Peyer's patch (tissue), 4 donors: Measurements from ENCODE around the gene PATJ. TPM values are rescaled to one million over a fixed set of nuclear protein-coding genes. Genes with fewer than 3 reads are reported as not detected.

Experiments
- DNase-seq, 3 donors: peaks; one replicate each; pipeline ENCODE4 v3.0.0-alpha.2; 2017 to 2019
- H3K27ac ChIP-seq, 4 donors: fragments of 200-600 bp; sonication (generic); one replicate each; pipeline ENCODE4 v1.5.1; 2016 to 2019
- H3K27me3 ChIP-seq, 2 donors: fragments of 200-600 bp; sonication (generic); one replicate each; pipeline ENCODE4 v1.5.1; 2019
- H3K36me3 ChIP-seq, 3 donors: fragments of 200-600 bp; sonication (generic); one replicate each; pipeline ENCODE4 v1.5.1; 2016 to 2019
- H3K4me1 ChIP-seq, 4 donors: fragments of 200-600 bp; sonication (generic); one replicate each; pipeline ENCODE4 v1.5.1; 2016 to 2019
- H3K4me3 ChIP-seq, 4 donors: fragments of 200-600 bp; sonication (generic); 1 replicate in 3 of 4; 2 replicates in 1 of 4; pipeline ENCODE4 v1.5.1; 2016 to 2019; ENCODE audit warnings: mild to moderate bottlenecking in 1 of 4
- H3K9me3 ChIP-seq, 4 donors: fragments of 200-600 bp; sonication (generic); one replicate each; pipeline ENCODE4 v1.5.1; 2016 to 2019; ENCODE audit warnings: mild to moderate bottlenecking in 1 of 4
- POLR2A ChIP-seq, 2 donors: fragments of 450-650 bp; IDR thresholded peaks; one replicate each; pipeline ENCODE4 v1.5.1; 2017; ENCODE audit warnings: antibody characterized with exemption in 2 of 2, mild to moderate bottlenecking in 2 of 2, moderate library complexity in 2 of 2
- total RNA-seq, 4 donors: library from RNA; depleted of rRNA; stranded (reverse); fragments of >200 nt; gene quantifications; one replicate each; pipeline ENCODE4 v1.1.0, GENCODE V29; 2016
- TF ChIP-seq, protein P1 (sequence below), 6 experiments: fragments of 450-650 bp in 4 of 6; fragments of 200-600 bp in 2 of 6; sonication (generic) in 1 of 6; IDR thresholded peaks; one replicate each; pipeline ENCODE4 v1.5.1; 2017 to 2019; ENCODE audit warnings: antibody characterized with exemption in 6 of 6, mild to moderate bottlenecking in 3 of 6, moderate library complexity in 1 of 6

PATJ gene
- total RNA-seq, 4 donors from 2014 or later: 142 to 153 (median 153) TPM

DNA sequence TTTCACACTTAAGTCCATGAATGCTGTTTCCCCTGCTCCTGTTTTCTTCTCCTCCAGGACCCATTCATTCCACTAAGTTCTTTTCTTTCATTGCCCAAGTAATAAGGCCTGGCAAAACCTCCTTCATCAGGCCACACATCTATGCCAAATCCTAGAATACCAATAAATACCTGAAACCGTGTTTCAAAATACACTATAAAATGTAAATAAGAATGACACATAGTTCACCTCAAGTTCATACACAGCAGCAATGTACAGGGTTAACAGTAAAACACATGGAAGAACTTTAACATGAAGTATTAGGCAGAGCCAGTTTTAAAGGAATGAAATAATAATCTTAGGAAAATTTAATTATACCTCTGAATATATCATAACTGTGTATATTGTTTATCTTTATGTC is 365.6 kb downstream of the PATJ start:
- no peaks in the 10 kb centered on the region for H3K27me3 ChIP-seq
- TF ChIP-seq POLR2A (IDR thresholded peaks at IDR 0.05): no peak
- TF ChIP-seq, protein P1, sequence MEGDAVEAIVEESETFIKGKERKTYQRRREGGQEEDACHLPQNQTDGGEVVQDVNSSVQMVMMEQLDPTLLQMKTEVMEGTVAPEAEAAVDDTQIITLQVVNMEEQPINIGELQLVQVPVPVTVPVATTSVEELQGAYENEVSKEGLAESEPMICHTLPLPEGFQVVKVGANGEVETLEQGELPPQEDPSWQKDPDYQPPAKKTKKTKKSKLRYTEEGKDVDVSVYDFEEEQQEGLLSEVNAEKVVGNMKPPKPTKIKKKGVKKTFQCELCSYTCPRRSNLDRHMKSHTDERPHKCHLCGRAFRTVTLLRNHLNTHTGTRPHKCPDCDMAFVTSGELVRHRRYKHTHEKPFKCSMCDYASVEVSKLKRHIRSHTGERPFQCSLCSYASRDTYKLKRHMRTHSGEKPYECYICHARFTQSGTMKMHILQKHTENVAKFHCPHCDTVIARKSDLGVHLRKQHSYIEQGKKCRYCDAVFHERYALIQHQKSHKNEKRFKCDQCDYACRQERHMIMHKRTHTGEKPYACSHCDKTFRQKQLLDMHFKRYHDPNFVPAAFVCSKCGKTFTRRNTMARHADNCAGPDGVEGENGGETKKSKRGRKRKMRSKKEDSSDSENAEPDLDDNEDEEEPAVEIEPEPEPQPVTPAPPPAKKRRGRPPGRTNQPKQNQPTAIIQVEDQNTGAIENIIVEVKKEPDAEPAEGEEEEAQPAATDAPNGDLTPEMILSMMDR (IDR thresholded peaks at IDR 0.05): no peak
- H3K4me3 ChIP-seq: no peak overlapping the region
- no peaks in the 10 kb centered on the region for H3K36me3 ChIP-seq
- H3K4me1 ChIP-seq: no peaks in the 10 kb centered on the region
- H3K9me3 ChIP-seq: no peaks in the 10 kb centered on the region
- no peak for DNase-seq
- no peak overlapping the region for H3K27ac ChIP-seq

DNA sequence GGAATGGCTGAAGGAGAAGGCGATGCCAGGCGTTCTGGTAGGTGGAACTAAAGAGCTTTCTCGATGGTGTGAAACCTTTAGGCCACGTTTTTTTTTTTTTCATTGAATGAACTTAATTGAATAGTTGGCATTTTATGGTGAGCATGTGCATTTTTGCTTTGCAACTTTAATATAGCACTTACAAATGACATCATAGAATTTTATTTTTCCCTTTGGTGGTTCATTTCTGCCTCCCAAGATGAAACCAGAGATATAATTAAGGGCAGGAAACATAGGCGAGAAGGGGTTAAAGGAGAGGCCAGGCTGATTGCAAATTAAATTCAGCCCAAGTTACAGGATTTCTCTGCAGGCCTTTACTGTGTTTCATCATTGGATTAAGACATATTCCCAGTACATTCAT is 366.8 kb downstream of the PATJ start:
- H3K4me1 ChIP-seq: no peaks in the 10 kb centered on the region
- H3K27me3 ChIP-seq: no peaks in the 10 kb centered on the region
- H3K9me3 ChIP-seq: no peaks in the 10 kb centered on the region
- no peak overlapping the region for H3K27ac ChIP-seq
- no peak for TF ChIP-seq POLR2A (IDR thresholded peaks at IDR 0.05)
- TF ChIP-seq, protein P1 (IDR thresholded peaks at IDR 0.05): no peak
- H3K4me3 ChIP-seq: no peak overlapping the region
- no peaks in the 10 kb centered on the region for H3K36me3 ChIP-seq
- no peak for DNase-seq

GRCh38 chr1:62110198-62110817 is 368.0 kb downstream of the PATJ start:
- H3K9me3 ChIP-seq: no peaks in the 10 kb centered on the region
- no peak overlapping the region for H3K4me3 ChIP-seq
- no peaks in the 10 kb centered on the region for H3K27me3 ChIP-seq
- no peaks in the 10 kb centered on the region for H3K4me1 ChIP-seq
- no peak for DNase-seq
- TF ChIP-seq, protein P1 (IDR thresholded peaks at IDR 0.05): no peak
- no peak for TF ChIP-seq POLR2A (IDR thresholded peaks at IDR 0.05)
- H3K36me3 ChIP-seq: no peaks in the 10 kb centered on the region
- no peak overlapping the region for H3K27ac ChIP-seq

GRCh38 chr1:62111084-62111483 is 368.8 kb downstream of the PATJ start:
- DNase-seq: no peak
- TF ChIP-seq, protein P1 (IDR thresholded peaks at IDR 0.05): no peak
- TF ChIP-seq POLR2A (IDR thresholded peaks at IDR 0.05): no peak
- no peaks in the 10 kb centered on the region for H3K9me3 ChIP-seq
- H3K4me3 ChIP-seq: no peak overlapping the region
- H3K36me3 ChIP-seq: no peaks in the 10 kb centered on the region
- H3K4me1 ChIP-seq: no peaks in the 10 kb centered on the region
- no peaks in the 10 kb centered on the region for H3K27me3 ChIP-seq
- no peak overlapping the region for H3K27ac ChIP-seq

DNA sequence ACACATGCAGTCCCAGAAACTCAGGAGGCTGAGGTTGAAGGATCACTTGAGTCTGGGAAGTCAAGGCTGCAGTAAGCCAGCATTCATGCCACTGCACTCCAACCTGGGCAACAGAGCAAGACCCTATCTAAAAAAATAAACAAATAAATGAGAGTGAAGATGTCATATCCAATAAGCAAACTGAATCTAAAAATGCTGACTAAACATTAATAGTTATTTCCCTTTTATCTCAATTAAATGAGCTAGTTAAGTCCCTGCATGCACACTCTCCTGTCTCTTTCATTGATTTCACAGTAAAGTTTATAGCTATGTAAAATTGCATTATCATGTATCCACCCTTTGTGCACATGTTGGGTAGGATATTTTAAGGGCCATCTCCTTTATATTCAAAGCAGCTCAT is 371.2 kb downstream of the PATJ start:
- no peak for DNase-seq
- no peak overlapping the region for H3K27ac ChIP-seq
- H3K36me3 ChIP-seq: peaks cover 0 to 4% (median 0%) of the 10 kb centered on the region in 3 donors
- no peaks in the 10 kb centered on the region for H3K27me3 ChIP-seq
- H3K4me1 ChIP-seq: no peaks in the 10 kb centered on the region
- no peaks in the 10 kb centered on the region for H3K9me3 ChIP-seq
- TF ChIP-seq POLR2A (IDR thresholded peaks at IDR 0.05): no peak
- TF ChIP-seq, protein P1 (IDR thresholded peaks at IDR 0.05): no peak
- no peak overlapping the region for H3K4me3 ChIP-seq
